Neural crest cell (in vitro differentiated cells): ENCODE results near the gene RARG. TPM values are rescaled to one million over a fixed set of nuclear protein-coding genes. Genes with fewer than 3 reads are reported as not detected.
A peak's percentile ranks its signal among the peaks of the same experiment; 100 is the strongest.

Experiments used
- DNase-seq: peaks from one replicate; pipeline ENCODE4 v3.0.0; 2021; ENCODE audit warnings: low read depth, mixed read lengths, low spot score
- H3K27ac Mint-ChIP-seq: one replicate; pipeline ENCODE4 v1.8.0; 2021; ENCODE audit warnings: mild to moderate bottlenecking, mixed read lengths; ENCODE audit not compliant: unreplicated experiment
- H3K27me3 Mint-ChIP-seq: 2 replicates; pipeline ENCODE4 v1.8.0; 2021; ENCODE audit warnings: low read depth, mild to moderate bottlenecking, mixed read lengths
- H3K36me3 Mint-ChIP-seq: 2 replicates; pipeline ENCODE4 v1.8.0; 2021; ENCODE audit warnings: low read depth, mild to moderate bottlenecking, mixed read lengths
- H3K4me1 Mint-ChIP-seq: 2 replicates; pipeline ENCODE4 v1.8.0; 2021; ENCODE audit warnings: mixed read lengths
- H3K4me3 Mint-ChIP-seq: one replicate; pipeline ENCODE4 v1.8.0; 2021; ENCODE audit warnings: mild to moderate bottlenecking, mixed read lengths
- H3K9me3 Mint-ChIP-seq: 2 replicates; pipeline ENCODE4 v1.8.0; 2021; ENCODE audit warnings: mixed read lengths
- total RNA-seq: library from RNA; stranded (reverse); gene quantifications from 2 replicates; pipeline ENCODE4 v1.2.1, GENCODE V29; 2021
- TF ChIP-seq, protein P1 (sequence below): fragments of 200-600 bp; sonication (generic); conservative IDR thresholded peaks from 2 replicates; pipeline ENCODE4 v1.5.0; 2021; ENCODE audit warnings: antibody characterized with exemption, mild to moderate bottlenecking

The RARG gene
- total RNA-seq, 1 donor from 2014 or later, result 5.4 TPM

DNA sequence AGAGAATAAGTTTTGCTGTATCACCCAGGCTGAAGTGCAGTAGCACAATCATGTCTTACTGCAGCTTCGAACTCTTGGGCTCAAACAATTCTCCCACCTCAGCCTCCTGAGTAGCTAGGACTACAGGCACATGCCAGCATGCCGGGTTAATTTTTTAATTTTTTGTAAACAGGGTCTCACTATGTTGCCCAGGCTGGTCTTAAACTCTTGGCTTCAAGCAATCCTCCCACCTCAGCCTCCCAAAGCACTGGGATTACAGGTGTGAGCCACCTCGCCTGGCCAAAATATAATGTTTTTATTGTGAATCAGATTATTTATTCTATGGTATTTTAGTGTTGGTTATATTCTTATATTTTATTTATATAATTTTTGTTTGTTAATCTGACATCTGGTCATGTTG, 55.3 kb downstream of the RARG start:
- H3K36me3 Mint-ChIP-seq, result no peaks in the 10 kb centered on the region
- H3K27ac Mint-ChIP-seq, result no peak overlapping the region
- no peaks in the 10 kb centered on the region for H3K9me3 Mint-ChIP-seq
- H3K4me3 Mint-ChIP-seq, result no peak overlapping the region
- H3K27me3 Mint-ChIP-seq, result no peaks in the 10 kb centered on the region
- DNase-seq, result no peak
- TF ChIP-seq, protein P1, sequence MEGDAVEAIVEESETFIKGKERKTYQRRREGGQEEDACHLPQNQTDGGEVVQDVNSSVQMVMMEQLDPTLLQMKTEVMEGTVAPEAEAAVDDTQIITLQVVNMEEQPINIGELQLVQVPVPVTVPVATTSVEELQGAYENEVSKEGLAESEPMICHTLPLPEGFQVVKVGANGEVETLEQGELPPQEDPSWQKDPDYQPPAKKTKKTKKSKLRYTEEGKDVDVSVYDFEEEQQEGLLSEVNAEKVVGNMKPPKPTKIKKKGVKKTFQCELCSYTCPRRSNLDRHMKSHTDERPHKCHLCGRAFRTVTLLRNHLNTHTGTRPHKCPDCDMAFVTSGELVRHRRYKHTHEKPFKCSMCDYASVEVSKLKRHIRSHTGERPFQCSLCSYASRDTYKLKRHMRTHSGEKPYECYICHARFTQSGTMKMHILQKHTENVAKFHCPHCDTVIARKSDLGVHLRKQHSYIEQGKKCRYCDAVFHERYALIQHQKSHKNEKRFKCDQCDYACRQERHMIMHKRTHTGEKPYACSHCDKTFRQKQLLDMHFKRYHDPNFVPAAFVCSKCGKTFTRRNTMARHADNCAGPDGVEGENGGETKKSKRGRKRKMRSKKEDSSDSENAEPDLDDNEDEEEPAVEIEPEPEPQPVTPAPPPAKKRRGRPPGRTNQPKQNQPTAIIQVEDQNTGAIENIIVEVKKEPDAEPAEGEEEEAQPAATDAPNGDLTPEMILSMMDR, result no peak
- peaks cover 32% of the 10 kb centered on the region for H3K4me1 Mint-ChIP-seq

DNA sequence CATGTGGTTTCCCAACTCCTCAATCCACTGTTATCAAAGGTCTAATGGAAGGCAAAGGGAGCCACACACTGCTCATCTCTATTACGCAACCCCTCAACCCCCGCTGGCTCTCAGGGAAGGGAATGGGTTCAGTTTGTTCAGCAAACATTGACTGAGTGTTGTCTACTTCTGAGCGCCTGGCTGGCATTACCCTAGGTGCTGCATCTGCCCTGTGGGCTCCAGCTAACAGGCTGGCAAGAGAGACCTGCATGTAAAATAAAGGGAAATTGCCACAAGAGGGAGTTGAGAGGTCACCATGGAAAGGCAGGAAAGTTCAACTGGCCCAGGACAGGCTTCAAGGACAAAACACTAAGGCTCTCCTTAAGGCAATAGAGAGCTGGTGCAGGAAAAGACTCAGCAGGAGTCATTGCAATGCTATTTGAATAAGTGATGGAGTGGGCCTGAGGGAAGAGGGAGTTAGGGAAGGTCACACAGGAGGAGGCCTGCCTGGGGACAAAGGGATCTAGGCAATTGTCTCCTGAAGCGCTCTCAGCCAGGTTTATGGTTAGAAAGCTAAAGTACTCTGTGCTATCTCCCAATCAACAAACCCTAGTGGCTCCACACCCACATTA, 57.0 kb downstream of the RARG start:
- Mint-ChIP-seq H3K36me3 (no peaks in the 10 kb centered on the region), H3K27ac (peak overlapping the region; percentile 32), H3K4me3 (peak overlapping the region; percentile 8), H3K9me3 (no peaks in the 10 kb centered on the region), H3K27me3 (no peaks in the 10 kb centered on the region), H3K4me1 (peaks cover 23% of the 10 kb centered on the region)
- DNase-seq, result no peak
- TF ChIP-seq, protein P1, result peak; percentile 36

DNA sequence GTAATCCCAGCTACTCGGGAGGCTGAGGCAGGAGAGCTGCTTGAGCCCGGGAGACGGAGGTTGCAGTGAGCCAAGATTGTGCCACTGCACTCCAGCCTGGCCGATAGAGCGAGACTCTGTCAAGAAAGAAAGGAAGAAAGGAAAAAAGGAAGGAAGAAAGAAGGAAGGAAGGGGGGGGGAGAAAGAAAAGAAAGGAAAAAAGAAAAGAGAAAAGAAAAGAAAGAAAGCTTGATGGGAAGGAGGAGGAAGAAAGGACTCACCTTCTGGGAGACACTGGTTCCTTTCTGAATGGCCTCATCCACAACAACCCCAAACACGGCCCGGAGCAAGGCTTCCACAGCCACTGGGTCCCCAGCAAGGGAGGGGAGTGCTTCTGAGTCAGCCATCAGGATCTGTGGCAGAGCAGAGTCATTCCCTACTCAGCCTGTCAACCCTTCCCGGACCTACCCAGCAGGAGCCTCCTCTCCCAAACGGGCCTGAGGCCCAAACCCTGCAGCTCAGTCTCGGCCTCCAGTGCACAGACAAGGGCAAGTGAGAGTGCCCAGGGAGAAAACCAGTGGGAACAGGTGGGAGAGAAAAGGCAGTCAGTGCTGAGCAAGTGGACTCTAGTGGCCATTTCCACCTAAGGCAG, 58.8 kb downstream of the RARG start:
- TF ChIP-seq, protein P1, result no peak

DNA sequence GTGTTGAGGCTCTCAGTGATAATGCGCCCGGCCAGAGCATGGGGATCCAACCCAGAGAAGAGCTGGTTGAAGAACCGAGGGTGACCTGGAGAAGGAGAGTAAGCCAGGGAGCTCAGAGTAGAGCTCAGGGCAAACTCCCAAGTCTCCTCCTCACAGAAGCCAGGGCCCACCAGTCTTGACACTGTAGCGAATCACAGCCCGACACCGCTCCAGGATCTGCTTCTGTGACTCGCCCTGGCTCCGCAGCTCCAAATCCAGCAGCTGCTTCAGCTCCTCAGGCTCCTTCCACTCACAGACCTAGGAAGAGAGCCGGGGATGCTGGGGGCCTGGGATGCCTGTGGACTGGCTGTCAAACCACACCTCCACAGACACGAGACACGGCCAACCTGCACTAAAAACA, 59.7 kb downstream of the RARG start:
- no peaks in the 10 kb centered on the region for H3K27me3 Mint-ChIP-seq
- peaks cover 12% of the 10 kb centered on the region for H3K4me1 Mint-ChIP-seq
- DNase-seq, result no peak
- no peak overlapping the region for H3K4me3 Mint-ChIP-seq
- no peaks in the 10 kb centered on the region for H3K9me3 Mint-ChIP-seq
- TF ChIP-seq, protein P1, result no peak
- H3K27ac Mint-ChIP-seq, result no peak overlapping the region
- H3K36me3 Mint-ChIP-seq, result no peaks in the 10 kb centered on the region

More for the DNA sequence above, 58.8 kb downstream of the RARG start:
- Mint-ChIP-seq H3K27me3 (no peaks in the 10 kb centered on the region), H3K4me1 (peaks cover 12% of the 10 kb centered on the region), H3K4me3 (no peak overlapping the region), H3K36me3 (no peaks in the 10 kb centered on the region), H3K9me3 (no peaks in the 10 kb centered on the region), H3K27ac (no peak overlapping the region)
- DNase-seq, result no peak

DNA sequence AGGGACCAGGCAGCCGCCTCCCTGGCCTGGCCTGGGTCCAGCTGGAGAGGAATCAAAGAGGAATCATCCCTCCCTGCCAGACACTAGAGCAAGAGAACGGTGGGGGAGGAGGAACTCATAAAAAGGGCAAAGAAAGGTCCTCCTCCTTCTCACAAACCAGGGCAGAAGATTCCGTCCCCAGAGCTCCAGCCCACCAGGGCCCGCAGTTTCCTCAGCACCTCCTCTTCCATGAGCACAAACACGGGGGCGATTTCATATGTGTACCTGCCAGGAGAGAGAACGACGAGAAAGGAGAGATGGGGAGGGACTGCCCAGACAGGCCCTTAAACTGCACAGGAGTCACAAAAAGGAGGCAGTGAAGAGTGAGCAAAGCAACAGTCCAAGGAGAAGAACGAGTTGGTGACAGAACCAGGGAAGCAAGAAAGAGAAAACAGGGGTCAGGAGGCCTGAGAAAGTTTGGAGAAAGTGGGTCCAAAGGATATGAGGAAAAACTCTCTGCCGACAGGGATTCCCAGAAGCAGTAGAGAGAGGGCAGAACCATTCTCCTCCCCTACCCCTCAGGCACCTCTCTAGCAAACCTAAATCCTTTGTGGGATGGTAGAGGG, 60.2 kb downstream of the RARG start:
- Mint-ChIP-seq H3K27ac (peak overlapping the region; percentile 59), H3K27me3 (no peaks in the 10 kb centered on the region), H3K4me3 (no peak overlapping the region), H3K9me3 (no peaks in the 10 kb centered on the region), H3K36me3 (no peaks in the 10 kb centered on the region), H3K4me1 (peaks cover 12% of the 10 kb centered on the region)
- DNase-seq, result no peak
- TF ChIP-seq, protein P1, result no peak
